HepG2 (cell line): Measurements from ENCODE around the gene KANK3. TPM values are rescaled to one million over a fixed set of nuclear protein-coding genes. Genes with fewer than 3 reads are reported as not detected.

Experiments used
- MYNN ChIP-seq: sonication (generic); formaldehyde crosslinking; IDR thresholded peaks from 2 replicates; pipeline ENCODE4 v1.4.0; 2020; ENCODE audit warnings: mild to moderate bottlenecking, low read depth, missing genetic modification reagents
- THAP11 ChIP-seq: IDR thresholded peaks from 2 replicates; pipeline ENCODE4 v1.6.1; 2016; ENCODE audit warnings: missing biosample characterization, missing genetic modification reagents
- TP53 ChIP-seq: sonication (generic); formaldehyde crosslinking; conservative IDR thresholded peaks from 2 replicates; pipeline ENCODE4 v1.4.0; 2020; ENCODE audit warnings: missing genetic modification reagents
- YY1 ChIP-seq: IDR thresholded peaks from 2 replicates; pipeline ENCODE4 v1.6.1; 2011; ENCODE audit warnings: low read length, low read depth, moderate library complexity, mild to moderate bottlenecking; ENCODE audit not compliant: insufficient read depth, insufficient replicate concordance
- ZBTB26 ChIP-seq: IDR thresholded peaks from 2 replicates; pipeline ENCODE4 v1.6.1; 2016; ENCODE audit warnings: missing compliant biosample characterization, missing genetic modification reagents, borderline replicate concordance
- ZBTB39 ChIP-seq: sonication (generic); formaldehyde crosslinking; IDR thresholded peaks from 2 replicates; pipeline ENCODE4 v1.5.0; 2020; ENCODE audit warnings: missing genetic modification reagents
- ZKSCAN5 ChIP-seq: sonication (generic); formaldehyde crosslinking; IDR thresholded peaks from 2 replicates; pipeline ENCODE4 v1.5.1; 2020; ENCODE audit warnings: mild to moderate bottlenecking, missing genetic modification reagents
- ZMAT3 ChIP-seq: sonication (generic); formaldehyde crosslinking; conservative IDR thresholded peaks from 2 replicates; pipeline ENCODE4 v1.7.0; 2021; ENCODE audit warnings: missing genetic modification reagents
- ZNF331 ChIP-seq: sonication (generic); formaldehyde crosslinking; IDR thresholded peaks from 2 replicates; pipeline ENCODE4 v1.4.0; 2020; ENCODE audit warnings: missing genetic modification reagents
- ZNF430 ChIP-seq: sonication (generic); formaldehyde crosslinking; IDR thresholded peaks from 2 replicates; pipeline ENCODE4 v1.9.0; 2021; ENCODE audit warnings: mild to moderate bottlenecking, missing genetic modification reagents
- polyA plus RNA-seq, 8 experiments: library from polyadenylated mRNA; depleted of rRNA in 3 of 8; stranded (reverse) in 7 of 8; unstranded in 1 of 8; fragments of >200 nt; fragmentation: Illumina TruSeq in 4 of 8; extraction: Trizol in 4 of 8; gene quantifications; 2 replicates each; pipeline versions ENCODE4 v1.2.1 to v1.2.3, GENCODE V29; 2011 to 2016; ENCODE audit warnings: low read depth in 4 of 8, missing spikeins in 1 of 8, mixed read lengths in 1 of 8; ENCODE audit not compliant: insufficient read depth in 1 of 8
- total RNA-seq, 5 experiments: library from RNA; depleted of rRNA; stranded (reverse); fragments of >200 nt; fragmentation: Illumina TruSeq; extraction: Trizol; gene quantifications; 2 replicates each; pipeline ENCODE4 v1.2.3, GENCODE V29; 2016; ENCODE audit warnings: low read depth in 1 of 5
- TF ChIP-seq, protein P1 (sequence below): sonication (generic); formaldehyde crosslinking; IDR thresholded peaks from 2 replicates; pipeline ENCODE4 v1.4.0; 2020; ENCODE audit warnings: missing genetic modification reagents
- TF ChIP-seq, protein P2 (sequence below): sonication (generic); formaldehyde crosslinking; IDR thresholded peaks from 2 replicates; pipeline ENCODE4 v1.4.0; 2020; ENCODE audit warnings: missing genetic modification reagents, mild to moderate bottlenecking, borderline replicate concordance
- TF ChIP-seq, protein P3 (sequence below): sonication (generic); formaldehyde crosslinking; IDR thresholded peaks from 2 replicates; pipeline ENCODE4 v1.4.0; 2020; ENCODE audit warnings: mild to moderate bottlenecking, missing genetic modification reagents

Gene KANK3
- total and polyA plus RNA-seq, 2 of the 13 experiments (the other 11 are each of a cell fraction or from before 2014, with no cell fraction given): 0.15 to 0.20 TPM

- TF ChIP-seq, protein P1, sequence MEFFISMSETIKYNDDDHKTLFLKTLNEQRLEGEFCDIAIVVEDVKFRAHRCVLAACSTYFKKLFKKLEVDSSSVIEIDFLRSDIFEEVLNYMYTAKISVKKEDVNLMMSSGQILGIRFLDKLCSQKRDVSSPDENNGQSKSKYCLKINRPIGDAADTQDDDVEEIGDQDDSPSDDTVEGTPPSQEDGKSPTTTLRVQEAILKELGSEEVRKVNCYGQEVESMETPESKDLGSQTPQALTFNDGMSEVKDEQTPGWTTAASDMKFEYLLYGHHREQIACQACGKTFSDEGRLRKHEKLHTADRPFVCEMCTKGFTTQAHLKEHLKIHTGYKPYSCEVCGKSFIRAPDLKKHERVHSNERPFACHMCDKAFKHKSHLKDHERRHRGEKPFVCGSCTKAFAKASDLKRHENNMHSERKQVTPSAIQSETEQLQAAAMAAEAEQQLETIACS (CRISPR knock-in tag): no peak; the same call in 1 of the 2 replicates
- TF ChIP-seq, protein P2, sequence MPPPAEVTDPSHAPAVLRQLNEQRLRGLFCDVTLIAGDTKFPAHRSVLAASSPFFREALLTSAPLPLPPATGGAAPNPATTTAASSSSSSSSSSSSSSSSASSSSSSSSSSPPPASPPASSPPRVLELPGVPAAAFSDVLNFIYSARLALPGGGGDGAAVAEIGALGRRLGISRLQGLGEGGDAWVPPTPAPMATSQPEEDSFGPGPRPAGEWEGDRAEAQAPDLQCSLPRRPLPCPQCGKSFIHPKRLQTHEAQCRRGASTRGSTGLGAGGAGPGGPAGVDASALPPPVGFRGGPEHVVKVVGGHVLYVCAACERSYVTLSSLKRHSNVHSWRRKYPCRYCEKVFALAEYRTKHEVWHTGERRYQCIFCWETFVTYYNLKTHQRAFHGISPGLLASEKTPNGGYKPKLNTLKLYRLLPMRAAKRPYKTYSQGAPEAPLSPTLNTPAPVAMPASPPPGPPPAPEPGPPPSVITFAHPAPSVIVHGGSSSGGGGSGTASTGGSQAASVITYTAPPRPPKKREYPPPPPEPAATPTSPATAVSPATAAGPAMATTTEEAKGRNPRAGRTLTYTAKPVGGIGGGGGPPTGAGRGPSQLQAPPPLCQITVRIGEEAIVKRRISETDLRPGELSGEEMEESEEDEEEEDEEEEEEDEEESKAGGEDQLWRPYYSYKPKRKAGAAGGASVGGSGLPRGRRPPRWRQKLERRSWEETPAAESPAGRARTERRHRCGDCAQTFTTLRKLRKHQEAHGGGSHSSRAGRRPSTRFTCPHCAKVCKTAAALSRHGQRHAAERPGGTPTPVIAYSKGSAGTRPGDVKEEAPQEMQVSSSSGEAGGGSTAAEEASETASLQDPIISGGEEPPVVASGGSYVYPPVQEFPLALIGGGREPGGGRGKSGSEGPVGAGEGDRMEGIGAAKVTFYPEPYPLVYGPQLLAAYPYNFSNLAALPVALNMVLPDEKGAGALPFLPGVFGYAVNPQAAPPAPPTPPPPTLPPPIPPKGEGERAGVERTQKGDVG (CRISPR knock-in tag): peak; percentile 40; the same call in 1 of the 2 replicates
- TF ChIP-seq ZBTB26 (CRISPR knock-in tag): peak; percentile 76
- 0 out of 2 replicates have a peak, but pooled peaks have one; percentile 37 for TF ChIP-seq ZBTB39
- TF ChIP-seq, protein P3, sequence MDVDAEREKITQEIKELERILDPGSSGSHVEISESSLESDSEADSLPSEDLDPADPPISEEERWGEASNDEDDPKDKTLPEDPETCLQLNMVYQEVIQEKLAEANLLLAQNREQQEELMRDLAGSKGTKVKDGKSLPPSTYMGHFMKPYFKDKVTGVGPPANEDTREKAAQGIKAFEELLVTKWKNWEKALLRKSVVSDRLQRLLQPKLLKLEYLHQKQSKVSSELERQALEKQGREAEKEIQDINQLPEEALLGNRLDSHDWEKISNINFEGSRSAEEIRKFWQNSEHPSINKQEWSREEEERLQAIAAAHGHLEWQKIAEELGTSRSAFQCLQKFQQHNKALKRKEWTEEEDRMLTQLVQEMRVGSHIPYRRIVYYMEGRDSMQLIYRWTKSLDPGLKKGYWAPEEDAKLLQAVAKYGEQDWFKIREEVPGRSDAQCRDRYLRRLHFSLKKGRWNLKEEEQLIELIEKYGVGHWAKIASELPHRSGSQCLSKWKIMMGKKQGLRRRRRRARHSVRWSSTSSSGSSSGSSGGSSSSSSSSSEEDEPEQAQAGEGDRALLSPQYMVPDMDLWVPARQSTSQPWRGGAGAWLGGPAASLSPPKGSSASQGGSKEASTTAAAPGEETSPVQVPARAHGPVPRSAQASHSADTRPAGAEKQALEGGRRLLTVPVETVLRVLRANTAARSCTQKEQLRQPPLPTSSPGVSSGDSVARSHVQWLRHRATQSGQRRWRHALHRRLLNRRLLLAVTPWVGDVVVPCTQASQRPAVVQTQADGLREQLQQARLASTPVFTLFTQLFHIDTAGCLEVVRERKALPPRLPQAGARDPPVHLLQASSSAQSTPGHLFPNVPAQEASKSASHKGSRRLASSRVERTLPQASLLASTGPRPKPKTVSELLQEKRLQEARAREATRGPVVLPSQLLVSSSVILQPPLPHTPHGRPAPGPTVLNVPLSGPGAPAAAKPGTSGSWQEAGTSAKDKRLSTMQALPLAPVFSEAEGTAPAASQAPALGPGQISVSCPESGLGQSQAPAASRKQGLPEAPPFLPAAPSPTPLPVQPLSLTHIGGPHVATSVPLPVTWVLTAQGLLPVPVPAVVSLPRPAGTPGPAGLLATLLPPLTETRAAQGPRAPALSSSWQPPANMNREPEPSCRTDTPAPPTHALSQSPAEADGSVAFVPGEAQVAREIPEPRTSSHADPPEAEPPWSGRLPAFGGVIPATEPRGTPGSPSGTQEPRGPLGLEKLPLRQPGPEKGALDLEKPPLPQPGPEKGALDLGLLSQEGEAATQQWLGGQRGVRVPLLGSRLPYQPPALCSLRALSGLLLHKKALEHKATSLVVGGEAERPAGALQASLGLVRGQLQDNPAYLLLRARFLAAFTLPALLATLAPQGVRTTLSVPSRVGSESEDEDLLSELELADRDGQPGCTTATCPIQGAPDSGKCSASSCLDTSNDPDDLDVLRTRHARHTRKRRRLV (CRISPR knock-in tag): peak; percentile 86; the same call in 1 of the 2 replicates
- TF ChIP-seq ZKSCAN5: no peak
- no peak for TF ChIP-seq MYNN (CRISPR knock-in tag)
- TF ChIP-seq YY1: peak; percentile 95
- TF ChIP-seq ZNF430 (CRISPR knock-in tag): peak; percentile 34; the same call in 1 of the 2 replicates
- TF ChIP-seq THAP11 (CRISPR knock-in tag): peak; percentile 94
- TF ChIP-seq ZNF331 (CRISPR knock-in tag): peak; percentile 83
- TF ChIP-seq TP53 (CRISPR knock-in tag): peak; percentile 67; the same call in 1 of the 2 replicates
- TF ChIP-seq ZMAT3: peak; percentile 85
Observed at GRCh38 chr19:8321067-8321985, 21.7 kb downstream of the KANK3 start, which contains the start of the genes NDUFA7 and RPS28 (continued).
